Activated CD4-positive, alpha-beta T cell treated with anti-CD3 and anti-CD28 coated beads, Interleukin-2, amount 50 U/mL, for 1 hour (primary cell): ENCODE data around the gene NINL.
"Not testable (repeated sequence)": the region's sequence is repeated elsewhere in the genome, so short reads cannot be mapped to it uniquely, and the experiment has no call there.

Experiments
- DNase-seq: peaks from one replicate; pipeline ENCODE4 v3.0.0-alpha.2; 2020

NINL gene

DNA sequence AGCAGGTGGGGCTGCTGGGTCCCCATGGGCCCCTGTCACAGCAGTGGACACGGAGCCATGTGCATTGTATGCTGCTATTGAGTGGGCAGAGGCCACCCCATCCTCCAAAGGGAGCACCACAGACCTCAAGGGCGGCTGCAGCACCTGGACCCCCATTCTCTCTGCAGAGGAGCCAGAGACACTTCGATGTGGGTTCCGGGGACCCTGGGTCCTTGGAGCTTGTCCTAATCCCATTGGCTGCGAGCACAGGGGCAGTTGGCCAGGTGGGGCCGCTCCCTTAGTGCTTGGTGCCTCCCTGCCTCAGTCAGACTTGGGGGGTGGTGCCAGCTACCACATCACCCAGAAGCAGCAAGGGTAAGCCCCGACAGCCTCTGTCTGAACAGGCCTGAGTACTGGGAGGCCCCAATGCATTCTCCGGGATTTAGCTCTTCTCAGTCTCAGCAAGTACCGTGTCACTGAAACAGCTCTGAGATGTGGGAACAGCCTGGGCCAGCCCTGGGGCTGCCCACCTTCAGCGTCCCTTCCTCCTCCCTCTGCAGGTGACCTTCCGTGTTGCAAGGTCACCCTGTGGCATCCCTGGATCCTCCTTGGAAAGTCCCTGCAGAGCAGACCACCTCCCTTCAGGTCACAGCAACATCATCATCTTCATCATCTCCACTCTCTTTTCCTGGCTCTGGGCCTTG lies 104.0 kb downstream of the NINL start:
- DNase-seq: no peak

DNA sequence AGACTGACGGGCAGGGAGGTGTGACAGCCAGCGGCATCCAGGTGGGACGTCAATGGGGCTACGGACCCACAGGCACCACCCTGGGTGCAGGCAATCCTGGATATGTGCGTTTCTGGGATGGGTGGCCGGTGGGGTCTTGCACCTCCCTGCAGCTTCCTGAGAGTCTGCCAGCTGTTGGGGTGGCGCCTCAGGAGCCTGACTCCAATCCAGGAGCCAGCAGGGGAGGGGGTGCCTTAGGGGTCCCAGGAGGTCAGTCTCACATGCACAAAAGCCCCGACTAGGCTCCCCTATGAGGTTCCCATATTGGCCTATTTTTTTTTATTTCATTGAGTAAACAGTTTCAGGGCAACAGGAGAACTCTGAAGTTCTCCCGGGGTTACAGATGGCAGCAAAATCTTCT lies 104.5 kb downstream of the NINL start:
- no peak for DNase-seq

DNA sequence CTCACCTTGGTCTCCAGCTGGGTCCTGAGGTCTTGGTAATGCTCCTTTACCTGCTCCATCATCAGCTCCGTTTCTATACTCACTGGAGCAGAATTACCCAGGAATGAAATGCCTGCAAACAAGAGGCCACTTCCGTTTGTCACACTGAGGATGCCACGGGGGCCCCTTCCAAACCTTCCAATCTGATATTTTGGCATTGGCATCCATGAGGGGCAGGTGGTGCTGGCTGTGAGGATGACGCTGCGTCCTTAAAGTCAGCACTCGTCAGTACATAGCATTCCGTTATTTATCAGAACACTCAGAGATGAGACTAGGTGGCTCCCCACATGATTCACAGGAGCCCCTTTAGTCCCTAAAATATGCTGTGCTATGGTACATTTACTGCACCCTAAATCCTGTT lies 105.2 kb downstream of the NINL start:
- DNase-seq: no peak

DNA sequence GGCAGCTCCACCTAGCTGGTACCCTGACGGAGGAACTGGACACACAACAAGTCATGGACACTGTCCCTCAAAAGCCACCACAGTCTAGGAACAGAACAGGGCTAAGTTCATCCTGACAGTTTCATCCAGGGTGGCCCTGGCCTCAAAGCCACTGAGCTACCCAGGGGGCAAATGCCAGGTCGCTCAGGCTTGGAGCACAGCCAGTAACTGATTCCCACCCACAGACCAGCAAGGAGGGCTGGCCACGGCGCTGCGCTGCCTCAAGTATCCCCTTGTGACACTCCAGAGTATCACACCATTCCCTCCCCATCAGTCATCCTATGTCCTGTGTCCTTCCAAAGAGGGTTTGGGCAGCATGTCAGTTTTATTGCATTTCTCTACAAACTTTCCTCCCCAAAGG lies 105.7 kb downstream of the NINL start:
- DNase-seq: no peak

DNA sequence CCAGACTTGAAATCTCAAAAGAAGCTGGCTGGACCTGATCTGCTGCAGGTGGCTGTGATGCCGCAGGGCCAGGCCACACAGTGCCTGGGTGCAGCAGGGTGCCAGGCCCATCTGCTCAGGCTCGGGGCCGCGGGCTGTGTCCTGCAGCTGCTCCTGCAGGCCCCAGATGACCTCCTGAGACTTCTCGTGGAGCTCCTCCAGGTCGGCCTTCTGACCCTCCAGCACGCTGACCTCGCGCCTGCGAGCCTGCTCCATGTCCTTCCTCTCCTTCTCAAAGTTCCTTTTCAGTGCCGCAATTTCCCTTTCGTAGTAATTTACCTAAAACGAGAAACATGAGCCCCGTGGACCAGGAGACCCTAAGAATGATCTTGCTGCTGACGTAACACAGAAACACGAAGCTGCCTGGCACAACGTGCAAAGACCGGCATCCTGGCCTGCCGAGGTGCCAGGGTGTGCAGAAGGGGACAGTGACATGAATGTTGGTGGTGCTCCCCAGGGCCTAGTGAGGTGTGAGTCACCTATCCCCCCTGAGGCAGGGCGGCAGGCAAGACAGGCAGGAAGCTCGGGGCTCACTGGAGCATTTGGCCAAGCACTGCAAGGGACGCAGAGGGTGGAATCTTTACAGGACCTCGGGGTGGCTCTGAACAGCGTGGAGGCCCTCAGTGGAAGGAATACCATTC lies 106.3 kb downstream of the NINL start:
- DNase-seq: no peak

DNA sequence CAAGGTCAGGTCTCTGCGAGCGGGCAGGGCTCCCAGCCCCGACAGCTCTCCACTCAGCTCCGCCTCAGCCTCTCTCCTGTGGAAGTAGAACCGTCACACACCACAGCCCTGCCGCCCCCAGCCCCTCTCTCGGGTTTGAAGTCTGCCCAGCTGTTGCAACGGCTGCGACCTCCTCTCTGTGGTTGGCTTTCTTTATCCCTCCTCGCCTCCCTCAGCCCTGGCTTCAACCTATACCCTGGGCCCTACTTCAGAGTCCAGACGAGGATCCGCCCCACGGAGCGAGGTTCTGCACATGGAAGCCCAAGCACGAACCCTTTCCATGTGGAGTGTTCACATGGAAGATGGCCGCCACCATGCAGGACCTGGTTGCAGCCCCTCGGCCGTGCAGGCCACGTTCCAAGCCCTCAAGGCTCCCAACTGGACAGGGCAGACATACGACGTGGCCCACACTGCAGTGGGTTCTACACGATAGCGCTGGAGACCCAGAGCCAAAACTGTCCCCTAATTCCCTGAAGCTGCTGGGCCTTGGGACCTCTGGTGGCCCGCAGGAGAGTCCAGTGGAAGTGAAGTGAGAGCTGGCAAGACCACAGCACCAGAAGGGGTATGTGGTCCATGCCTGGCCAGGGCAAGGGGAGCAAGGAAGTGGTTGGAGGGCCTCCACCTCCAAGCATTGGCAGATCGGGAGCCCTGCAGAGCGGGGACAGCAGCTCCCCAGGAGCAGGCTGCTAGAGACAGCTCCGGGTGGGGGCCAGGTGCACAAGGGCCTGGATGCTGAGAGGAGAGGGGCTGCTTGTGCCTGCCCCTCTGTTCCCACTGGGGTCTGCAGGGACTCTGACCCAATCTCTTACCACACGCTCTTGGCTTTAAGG lies 108.1 kb downstream of the NINL start:
- DNase-seq: no peak

DNA sequence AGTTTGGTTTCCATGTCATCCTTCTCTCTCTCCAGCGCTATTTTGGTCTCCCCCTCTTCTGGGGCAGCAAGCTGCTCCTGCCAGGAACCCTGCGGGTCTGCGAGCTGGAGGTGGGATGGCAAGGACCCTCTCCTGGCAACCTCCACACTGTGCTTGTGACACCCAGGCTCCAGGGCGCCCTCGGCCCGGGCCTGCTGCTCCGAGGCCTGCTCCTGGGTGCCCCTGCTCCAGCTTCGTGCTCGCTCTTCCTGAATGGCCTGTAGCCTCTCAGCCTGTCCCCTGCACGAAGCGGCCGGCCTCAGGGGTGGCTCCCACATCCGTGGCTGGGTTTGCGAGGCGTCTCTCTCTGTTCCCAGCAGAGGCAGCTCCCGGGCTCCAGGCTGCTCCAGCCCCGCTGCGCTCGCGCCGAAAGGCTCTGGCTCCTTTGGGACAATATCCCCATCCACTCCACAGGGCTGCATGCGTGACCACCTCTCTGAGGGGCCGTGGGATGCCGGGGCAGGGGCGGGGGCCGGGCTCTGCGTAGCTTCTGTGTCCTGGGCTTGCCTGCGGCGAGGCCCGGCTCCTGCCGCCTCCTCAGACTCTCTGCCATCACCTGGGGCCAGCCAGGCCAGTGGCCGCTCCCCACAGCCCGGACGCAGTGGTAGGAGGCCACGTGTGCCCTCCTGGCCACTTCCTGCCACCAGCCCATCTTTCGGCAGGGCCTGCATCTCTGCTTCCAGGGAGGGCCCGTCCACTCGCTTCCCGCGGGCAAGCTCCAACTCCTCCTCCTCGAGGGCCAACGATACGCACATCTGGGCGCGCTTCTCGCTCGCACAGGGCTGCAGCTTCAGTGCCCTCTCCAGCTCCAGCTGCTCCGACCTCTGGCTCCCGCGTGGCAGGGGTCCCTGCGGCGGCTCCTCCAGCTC lies 109.0 kb downstream of the NINL start:
- DNase-seq: no peak

DNA sequence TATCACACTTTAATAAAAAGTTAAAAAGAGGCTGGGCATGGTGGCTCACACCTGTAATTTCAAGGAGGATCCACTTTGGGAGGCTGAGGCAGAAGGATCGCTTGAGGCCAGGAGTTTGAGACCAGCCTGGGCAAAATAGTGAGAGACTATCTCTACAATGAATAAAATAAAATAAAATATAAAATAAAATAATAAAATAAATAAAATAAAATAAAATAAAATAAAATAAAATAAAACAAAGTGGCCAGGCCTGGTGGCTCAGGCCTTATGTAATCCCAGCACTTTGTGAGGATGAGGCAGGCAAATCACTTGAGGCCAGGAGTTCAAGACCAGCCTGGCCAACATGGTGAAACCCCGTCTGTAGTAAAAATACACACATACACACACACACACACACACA lies 112.0 kb downstream of the NINL start:
- not testable (repeated sequence) for DNase-seq

DNA sequence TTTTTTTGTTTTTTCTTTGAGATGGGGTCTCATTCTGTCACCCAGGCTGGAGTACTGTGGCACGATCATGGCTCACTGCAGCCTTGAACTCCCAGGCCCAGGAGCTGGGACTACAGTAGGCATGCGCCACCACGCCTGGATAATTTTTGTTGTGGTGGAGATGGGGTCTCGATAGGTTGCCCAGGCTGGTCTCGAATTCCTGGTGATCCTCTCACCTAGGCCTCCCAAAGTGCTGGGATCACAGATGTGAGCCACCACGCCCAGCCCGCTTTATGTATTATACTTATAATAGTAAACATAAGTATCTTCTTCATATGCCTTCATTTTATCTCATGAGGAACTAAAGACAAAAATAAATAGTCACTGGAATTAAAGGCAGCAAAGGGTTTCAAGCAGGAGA lies 114.3 kb downstream of the NINL start:
- no peak for DNase-seq

DNA sequence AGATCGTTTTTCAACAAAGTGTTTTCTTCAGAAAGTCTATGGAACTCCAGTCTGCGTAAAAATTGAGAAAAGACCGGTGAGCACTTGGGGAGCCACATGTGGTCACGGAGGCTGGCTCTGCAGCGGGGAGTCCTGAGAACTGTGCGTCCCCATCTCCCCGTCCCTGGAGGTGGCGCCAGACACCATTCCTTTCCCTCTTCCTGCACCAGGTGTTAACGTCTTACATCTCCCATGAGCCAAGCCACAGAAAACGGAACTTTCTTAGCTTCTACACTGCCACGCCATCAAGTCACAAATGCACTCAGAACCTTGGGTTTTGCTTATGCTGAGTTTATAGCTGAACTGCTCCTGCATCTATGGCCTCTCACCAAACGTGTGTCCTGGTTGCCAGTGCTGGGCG lies 115.3 kb downstream of the NINL start:
- peak; percentile 51 for DNase-seq

DNA sequence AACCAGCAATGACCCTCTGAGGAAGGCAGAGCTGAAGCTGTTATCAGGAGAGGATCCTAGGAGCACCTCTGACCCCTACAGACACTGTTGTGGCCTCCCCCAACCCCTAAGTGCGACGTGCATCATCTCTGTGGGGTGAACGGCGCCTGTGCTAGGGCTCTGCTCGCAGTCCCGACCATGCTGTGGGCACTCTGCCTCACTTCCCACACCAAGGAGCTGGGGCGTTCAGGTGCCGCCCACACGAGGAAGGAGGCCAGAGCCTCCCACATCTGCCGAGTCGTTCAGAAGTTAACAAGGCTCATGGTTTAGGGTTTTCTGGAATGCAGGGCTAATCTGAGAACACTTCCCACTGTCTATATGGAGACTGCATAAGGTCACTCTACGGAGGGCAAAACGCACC lies 115.8 kb downstream of the NINL start:
- DNase-seq: no peak

DNA sequence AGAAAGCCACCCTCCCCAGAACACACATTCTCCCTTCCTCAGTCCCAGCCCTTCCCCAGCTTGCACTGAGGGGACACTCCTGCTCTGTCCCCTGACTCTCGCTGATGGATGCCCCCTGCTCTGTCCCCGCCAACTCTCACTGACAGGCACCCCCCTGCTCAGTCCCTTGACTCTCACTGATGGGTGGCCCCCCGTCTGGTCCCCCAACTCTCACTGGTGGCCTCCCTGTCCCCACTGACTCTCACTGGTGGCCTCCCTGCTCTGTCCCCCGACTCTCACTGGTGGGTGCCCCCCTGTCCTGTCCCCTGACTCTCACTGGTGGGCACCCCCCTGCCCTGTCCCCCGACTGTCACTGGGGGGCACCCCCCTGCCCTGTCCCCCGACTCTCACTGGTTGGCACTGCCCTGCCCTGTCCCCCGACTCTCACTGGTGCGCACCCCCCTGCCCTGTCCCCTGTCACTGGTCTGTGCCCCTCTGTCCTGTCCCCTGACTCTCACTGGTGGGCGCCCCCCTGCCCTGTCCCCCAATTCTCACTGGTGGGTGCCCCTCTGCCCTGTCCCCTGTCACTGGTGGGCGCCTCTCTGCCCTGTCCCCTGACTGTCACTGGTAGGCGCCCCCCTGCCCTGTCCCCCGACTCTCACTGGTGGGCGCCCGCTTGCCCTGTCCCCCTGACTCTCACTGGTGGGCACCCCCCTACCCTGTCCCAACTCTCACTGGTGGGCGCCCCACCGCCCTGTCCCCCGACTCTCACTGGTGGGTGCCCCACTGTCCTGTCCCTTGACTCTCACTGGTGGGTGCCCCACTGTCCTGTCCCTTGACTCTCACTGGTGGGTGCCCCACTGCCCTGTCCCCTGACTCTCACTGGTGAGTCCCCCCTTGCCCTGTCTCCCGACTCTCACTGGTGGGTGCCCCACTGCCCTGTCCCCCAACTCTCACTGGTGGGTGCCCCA lies 116.9 kb downstream of the NINL start:
- no peak for DNase-seq

DNA sequence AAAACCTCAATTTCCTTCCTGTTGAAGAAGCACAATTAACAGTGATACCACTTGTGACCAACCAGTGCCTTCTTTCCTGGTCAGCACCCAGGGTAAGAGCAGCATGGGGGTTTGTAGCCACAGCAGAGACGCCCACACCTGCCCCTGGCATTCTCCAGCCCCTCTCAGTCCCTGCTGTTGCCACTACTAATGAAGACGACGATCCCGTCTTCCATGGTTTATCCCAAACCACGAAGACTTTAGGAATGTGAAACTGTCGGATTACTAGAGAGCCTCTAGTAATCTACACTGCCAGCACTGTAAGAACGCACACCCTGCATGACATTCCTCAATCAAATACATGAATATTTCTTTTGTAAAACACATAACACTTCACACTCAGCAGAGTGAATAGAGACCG lies 117.9 kb downstream of the NINL start:
- no peak for DNase-seq

DNA sequence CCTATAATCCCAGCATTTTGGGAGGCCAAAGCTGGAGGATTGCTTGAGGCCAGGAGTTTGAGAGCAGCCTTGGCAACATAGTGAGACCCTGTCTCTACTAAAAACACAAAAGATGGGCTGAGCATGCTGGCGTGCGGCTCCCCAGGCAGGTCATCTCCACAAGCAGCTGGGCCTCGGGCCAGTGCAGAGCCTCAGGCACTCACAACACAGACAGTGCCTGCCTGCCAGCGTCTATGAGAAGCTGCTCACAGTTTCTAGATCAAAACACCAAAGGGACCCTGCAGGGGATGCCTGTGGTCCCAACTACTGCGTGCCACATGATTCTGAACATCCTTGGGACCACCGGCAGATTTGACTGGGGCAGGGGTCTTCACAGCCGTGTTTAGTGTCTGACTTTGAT lies 118.5 kb downstream of the NINL start:
- no peak for DNase-seq

DNA sequence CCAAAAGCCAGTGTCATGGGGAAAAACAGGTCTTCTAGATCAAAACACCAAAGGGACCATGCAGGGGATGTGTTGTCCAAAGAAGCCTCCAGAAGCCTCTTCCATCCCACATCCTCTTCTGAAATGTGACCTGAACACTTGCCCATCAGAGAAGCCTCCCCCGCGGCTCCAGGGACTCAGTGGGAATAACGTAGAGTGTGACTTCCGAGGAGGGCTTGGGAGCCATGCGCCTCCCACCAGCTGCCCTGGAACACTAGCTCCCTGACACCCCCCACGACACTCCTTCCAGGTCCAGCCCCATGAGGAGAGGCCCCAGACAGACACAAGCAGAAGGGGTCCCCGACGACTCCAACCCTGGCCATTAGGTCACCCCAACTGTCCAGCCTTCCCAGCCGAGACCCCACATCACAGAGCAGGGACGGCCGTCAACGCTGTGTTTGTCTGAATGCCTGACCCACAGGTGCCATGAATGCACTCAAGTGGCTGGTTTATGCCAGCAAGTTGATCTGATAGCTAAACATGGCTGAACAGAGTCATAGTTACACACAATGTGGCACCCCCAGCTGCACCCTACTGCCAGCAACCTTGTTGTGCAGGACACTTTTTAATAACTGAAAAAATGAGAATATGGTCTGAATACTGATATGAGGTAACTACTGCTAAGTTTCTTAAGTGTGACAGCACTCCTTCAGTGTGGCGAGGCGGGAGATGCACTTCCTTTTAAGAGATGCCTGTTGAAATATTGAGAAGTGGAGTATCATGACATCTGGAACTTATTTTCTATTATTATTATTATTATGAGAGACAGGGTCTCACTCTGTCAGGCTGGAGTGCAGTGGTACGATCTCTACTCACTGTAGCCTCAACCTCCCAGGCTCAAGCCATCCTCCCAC lies 119.8 kb downstream of the NINL start:
- DNase-seq: no peak

DNA sequence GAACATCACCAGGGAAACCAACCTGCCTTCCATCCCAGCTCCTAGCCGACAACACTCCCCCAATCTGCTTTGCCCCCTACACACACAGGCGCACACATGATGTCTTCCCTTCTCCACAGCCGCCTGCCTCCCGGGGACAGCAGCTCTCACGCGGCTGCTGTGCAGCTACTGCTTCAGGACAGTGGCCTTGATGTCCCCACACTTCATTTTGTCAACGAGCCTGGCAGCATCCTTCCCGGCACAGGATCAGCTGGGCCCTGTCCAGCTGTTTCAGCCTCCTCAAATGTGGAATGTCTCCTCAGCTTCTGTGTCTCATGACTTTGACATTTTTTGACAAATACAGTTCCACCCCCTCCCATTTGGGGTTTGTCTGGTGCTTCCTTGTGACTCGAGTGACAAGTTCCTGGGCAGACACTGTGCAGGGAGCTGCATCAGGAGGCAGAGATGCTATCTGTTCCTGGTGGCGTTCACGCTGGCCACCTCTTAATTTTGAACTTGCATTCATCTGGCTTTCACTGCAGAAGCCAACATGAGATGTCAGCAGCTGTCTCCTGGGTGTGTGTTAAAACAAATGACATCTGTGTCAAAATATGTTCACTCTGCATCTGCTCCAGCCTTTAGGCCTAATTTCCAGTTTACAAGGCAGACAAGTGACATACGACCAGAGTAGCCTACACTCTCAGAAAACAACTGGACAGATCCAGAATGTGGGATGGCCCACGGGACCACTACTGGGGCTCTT lies 120.7 kb downstream of the NINL start:
- no peak for DNase-seq

DNA sequence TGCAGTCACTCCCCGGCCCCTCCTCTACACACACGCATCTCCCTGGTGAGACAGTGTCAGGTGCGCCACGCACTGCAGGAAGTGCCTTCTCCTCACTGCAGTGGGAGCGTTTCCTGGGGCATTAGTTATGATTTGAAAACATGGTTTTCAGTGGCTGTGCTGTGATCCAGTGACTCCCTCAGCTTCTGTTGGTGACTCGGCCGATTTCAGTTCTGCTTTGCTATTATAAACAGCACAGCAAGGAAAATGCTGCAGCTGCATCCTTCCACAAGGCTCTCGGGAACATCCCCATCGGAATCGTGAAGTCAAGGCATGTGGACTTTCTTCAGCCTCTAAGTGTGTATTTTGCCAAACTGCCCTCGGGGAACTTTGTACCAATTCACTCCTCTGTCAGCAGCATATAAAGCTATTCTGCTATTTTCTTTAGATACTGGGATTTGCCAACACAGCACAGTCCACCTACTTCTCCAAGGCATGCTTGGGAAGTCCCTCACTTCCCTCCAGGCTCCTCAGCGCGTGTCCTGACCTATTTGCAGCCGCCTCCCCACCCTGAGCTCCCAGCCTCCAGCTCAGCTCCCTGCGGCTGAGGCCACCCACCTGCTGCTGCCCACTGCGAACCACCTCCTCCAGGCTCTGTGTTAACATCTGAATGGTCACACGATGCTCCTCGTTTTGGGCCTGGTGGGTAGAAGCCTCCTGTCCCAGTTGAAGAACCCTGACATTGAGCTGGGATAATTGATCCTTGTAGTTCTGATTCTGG lies 123.4 kb downstream of the NINL start:
- no peak for DNase-seq

DNA sequence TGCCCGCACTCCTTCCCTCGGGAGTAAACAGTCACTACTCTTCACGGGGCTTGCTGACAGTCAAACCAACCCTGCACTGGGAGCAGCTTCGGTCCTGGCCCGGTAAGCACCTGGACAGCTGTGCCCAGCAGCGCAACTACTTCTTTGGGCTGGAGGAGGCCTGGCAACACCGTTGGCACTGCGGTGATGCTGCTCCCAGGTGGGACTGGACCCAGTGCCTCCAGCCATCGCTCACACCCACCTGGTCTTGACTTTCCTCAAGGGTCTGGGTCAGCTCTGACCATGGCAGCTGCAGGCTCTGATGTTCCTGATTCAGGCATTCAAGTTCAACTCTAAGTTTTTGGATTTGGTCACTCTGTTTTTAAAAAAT lies 124.1 kb downstream of the NINL start:
- DNase-seq: no peak
